ENCODE measurements around the gene AGBL1. TPM values are rescaled to one million over a fixed set of nuclear protein-coding genes. Genes with fewer than 3 reads are reported as not detected.

Gene AGBL1
- polyA plus RNA-seq, 1 donor (not counting 4 experiments of a cell fraction or from before 2014, with no cell fraction given), result not detected

GRCh38 chr15:86903642-86904421 lies 824.2 kb downstream of the AGBL1 start:
- H3K4me3 ChIP-seq (ENCODE audit: control insufficient read depth in 2 of 3, extremely low read depth in 1 of 3, insufficient read depth in 2 of 3, low read depth in 1 of 3, low read length in 3 of 3), result no peak overlapping the region
- H3K4me2 ChIP-seq (ENCODE audit: control insufficient read depth, extremely low read depth, insufficient read depth, low read depth, low read length), result no peak overlapping the region
- no peak overlapping the region for H2AFZ ChIP-seq (ENCODE audit: control insufficient read depth, low read length)
- DNase-seq (ENCODE audit: low read depth, low spot score) (no peak), FAIRE-seq (no peak)
- no peaks in the 10 kb centered on the region for H3K79me2 ChIP-seq (ENCODE audit: control insufficient read depth, insufficient read depth, low read length)
- no peaks in the 10 kb centered on the region for H3K9me1 ChIP-seq (ENCODE audit: control insufficient read depth, extremely low read depth, insufficient read depth, low read length)
- no peak overlapping the region for H3K27ac ChIP-seq (ENCODE audit: control insufficient read depth, insufficient read depth, low read length)
- H3K4me1 ChIP-seq (ENCODE audit: control insufficient read depth, extremely low read depth, insufficient read depth, low read length), result no peaks in the 10 kb centered on the region
- dilution Hi-C loops (cut with MboI; ENCODE audit: extremely low pct_ligation_motif_present, low sequenced_read_pairs), result no loop called here
- no peak for TF ChIP-seq EZH2 (IDR thresholded peaks at IDR 0.05; ENCODE audit: low read length)
- TF ChIP-seq, protein P1, sequence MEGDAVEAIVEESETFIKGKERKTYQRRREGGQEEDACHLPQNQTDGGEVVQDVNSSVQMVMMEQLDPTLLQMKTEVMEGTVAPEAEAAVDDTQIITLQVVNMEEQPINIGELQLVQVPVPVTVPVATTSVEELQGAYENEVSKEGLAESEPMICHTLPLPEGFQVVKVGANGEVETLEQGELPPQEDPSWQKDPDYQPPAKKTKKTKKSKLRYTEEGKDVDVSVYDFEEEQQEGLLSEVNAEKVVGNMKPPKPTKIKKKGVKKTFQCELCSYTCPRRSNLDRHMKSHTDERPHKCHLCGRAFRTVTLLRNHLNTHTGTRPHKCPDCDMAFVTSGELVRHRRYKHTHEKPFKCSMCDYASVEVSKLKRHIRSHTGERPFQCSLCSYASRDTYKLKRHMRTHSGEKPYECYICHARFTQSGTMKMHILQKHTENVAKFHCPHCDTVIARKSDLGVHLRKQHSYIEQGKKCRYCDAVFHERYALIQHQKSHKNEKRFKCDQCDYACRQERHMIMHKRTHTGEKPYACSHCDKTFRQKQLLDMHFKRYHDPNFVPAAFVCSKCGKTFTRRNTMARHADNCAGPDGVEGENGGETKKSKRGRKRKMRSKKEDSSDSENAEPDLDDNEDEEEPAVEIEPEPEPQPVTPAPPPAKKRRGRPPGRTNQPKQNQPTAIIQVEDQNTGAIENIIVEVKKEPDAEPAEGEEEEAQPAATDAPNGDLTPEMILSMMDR (optimal IDR thresholded peaks at IDR 0.05 in 1 of 3, IDR thresholded peaks at IDR 0.05 in 1 of 3, conservative IDR thresholded peaks at IDR 0.05 in 1 of 3; ENCODE audit: extremely low read depth in 1 of 3, insufficient read depth in 2 of 3, low read length in 3 of 3), result no peak
- H3K9me3 ChIP-seq (ENCODE audit: control insufficient read depth, low read depth, low read length), result no peaks in the 10 kb centered on the region
- no peak overlapping the region for H3K9ac ChIP-seq (ENCODE audit: control insufficient read depth, extremely low read depth, insufficient read depth, low read length)
- H3K36me3 ChIP-seq (ENCODE audit: control insufficient read depth in 2 of 2, extremely low read depth in 1 of 2, insufficient read depth in 2 of 2, low read length in 2 of 2), result no peaks in the 10 kb centered on the region
- no peaks in the 10 kb centered on the region for H4K20me1 ChIP-seq (ENCODE audit: control insufficient read depth, extremely low read depth, insufficient read depth, low read length)
- H3K27me3 ChIP-seq (ENCODE audit: control insufficient read depth, extremely low read depth, insufficient read depth, low read length), result no peaks in the 10 kb centered on the region

DNA sequence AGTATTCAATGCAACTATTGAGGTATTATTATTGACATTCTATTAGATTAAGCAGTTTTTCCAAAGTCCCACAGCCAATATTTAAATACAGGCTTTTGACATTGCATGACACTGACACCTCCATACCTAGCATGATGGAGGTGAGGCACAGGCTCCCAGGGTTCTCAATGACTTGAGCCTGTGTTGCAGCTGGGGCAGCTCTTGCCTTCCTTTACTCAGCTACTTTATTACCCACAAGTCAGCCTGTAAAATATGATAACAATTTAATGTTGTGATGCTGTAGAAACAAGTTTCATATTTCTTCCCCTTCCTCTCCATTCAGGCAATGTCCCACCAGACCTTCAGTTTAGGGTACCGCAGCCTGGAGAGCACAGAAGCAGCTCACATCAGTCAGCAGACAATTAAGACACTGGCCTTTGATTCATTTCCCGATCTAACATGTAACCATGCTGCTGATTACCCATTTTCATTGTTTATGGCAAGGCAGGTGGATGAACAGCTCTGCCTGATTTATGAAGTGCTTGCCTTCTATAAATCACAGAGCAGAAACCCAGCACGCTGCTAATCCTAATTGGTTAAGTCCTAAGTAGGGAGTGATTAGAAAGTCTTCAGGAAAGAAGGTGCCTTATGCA lies 826.1 kb downstream of the AGBL1 start:
- Histone ChIP-seq H3K9me3 (ENCODE audit: control insufficient read depth, low read depth, low read length) (no peaks in the 10 kb centered on the region), H3K4me3 (ENCODE audit: control insufficient read depth in 2 of 3, extremely low read depth in 1 of 3, insufficient read depth in 2 of 3, low read depth in 1 of 3, low read length in 3 of 3) (no peak overlapping the region), H4K20me1 (ENCODE audit: control insufficient read depth, extremely low read depth, insufficient read depth, low read length) (no peaks in the 10 kb centered on the region), H3K36me3 (ENCODE audit: control insufficient read depth in 2 of 2, extremely low read depth in 1 of 2, insufficient read depth in 2 of 2, low read length in 2 of 2) (no peaks in the 10 kb centered on the region), H3K9me1 (ENCODE audit: control insufficient read depth, extremely low read depth, insufficient read depth, low read length) (no peaks in the 10 kb centered on the region), H3K27me3 (ENCODE audit: control insufficient read depth, extremely low read depth, insufficient read depth, low read length) (no peaks in the 10 kb centered on the region), H3K27ac (ENCODE audit: control insufficient read depth, insufficient read depth, low read length) (no peak overlapping the region), H3K4me2 (ENCODE audit: control insufficient read depth, extremely low read depth, insufficient read depth, low read depth, low read length) (no peak overlapping the region), H3K9ac (ENCODE audit: control insufficient read depth, extremely low read depth, insufficient read depth, low read length) (no peak overlapping the region), H3K79me2 (ENCODE audit: control insufficient read depth, insufficient read depth, low read length) (no peaks in the 10 kb centered on the region), H2AFZ (ENCODE audit: control insufficient read depth, low read length) (no peak overlapping the region), H3K4me1 (ENCODE audit: control insufficient read depth, extremely low read depth, insufficient read depth, low read length) (no peaks in the 10 kb centered on the region)
- TF ChIP-seq, protein P1 (optimal IDR thresholded peaks at IDR 0.05 in 1 of 3, IDR thresholded peaks at IDR 0.05 in 1 of 3, conservative IDR thresholded peaks at IDR 0.05 in 1 of 3; ENCODE audit: extremely low read depth in 1 of 3, insufficient read depth in 2 of 3, low read length in 3 of 3), result no peak
- TF ChIP-seq EZH2 (IDR thresholded peaks at IDR 0.05; ENCODE audit: low read length), result no peak
- dilution Hi-C loops (cut with MboI; ENCODE audit: extremely low pct_ligation_motif_present, low sequenced_read_pairs), result no loop called here
- FAIRE-seq (no peak), DNase-seq (ENCODE audit: low read depth, low spot score) (no peak)
